Coronary artery (tissue), 2 donors: Measurements from ENCODE around the gene SLC5A11.
"Not testable (repeated sequence)": the region's sequence is repeated elsewhere in the genome, so short reads cannot be mapped to it uniquely, and the experiment has no call there.

ENCODE experiments used
- DNase-seq: peaks from one replicate; pipeline ENCODE4 v3.0.0-alpha.2; 2017; ENCODE audit warnings: low spot score
- H3K27ac ChIP-seq, 2 donors: fragments of 200-600 bp; sonication (generic); one replicate each; pipeline ENCODE4 v1.5.1; 2016 to 2019
- H3K4me3 ChIP-seq: fragments of 200-600 bp; sonication (generic); 2 replicates; pipeline ENCODE4 v1.5.1; 2016; ENCODE audit warnings: mild to moderate bottlenecking, moderate library complexity
- TF ChIP-seq, protein P1 (sequence below): fragments of 200-600 bp; sonication (generic); IDR thresholded peaks from one replicate; pipeline ENCODE4 v1.5.1; 2019; ENCODE audit warnings: antibody characterized with exemption

The SLC5A11 gene

DNA sequence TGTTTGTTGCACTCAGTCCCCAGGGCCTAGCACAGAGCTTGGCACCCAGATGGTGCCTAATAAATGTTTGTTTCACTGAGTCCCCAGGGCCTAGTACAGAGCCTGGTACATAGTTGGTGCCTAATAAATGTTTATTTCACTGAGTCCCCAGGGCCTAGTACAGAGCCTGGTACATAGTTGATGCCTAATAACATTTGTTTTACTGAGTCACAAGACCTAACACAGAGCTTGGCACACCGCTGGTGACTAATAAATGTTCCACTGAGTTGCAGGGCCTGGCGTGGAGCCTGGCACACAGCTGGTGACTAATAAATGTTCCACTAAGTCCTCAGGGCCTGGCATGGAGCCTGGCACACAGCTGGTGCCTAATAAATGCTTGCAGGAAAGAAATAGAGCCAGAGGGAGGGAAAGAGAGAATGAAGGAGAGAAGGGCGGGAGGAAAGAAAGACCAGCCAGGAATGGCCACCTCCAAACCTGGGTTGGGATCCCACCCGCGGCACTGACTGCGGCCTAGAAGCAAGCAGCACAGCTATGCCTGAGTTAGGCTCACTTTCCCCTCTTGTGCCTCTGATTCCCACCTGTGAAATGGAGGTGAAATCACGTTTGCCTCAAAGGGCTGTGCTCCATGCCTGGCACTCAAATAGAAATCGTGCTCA lies 7.5 kb downstream of the SLC5A11 start:
- Histone ChIP-seq H3K27ac (no peak overlapping the region), H3K4me3 (no peak overlapping the region)
- DNase-seq = no peak
- TF ChIP-seq, protein P1, sequence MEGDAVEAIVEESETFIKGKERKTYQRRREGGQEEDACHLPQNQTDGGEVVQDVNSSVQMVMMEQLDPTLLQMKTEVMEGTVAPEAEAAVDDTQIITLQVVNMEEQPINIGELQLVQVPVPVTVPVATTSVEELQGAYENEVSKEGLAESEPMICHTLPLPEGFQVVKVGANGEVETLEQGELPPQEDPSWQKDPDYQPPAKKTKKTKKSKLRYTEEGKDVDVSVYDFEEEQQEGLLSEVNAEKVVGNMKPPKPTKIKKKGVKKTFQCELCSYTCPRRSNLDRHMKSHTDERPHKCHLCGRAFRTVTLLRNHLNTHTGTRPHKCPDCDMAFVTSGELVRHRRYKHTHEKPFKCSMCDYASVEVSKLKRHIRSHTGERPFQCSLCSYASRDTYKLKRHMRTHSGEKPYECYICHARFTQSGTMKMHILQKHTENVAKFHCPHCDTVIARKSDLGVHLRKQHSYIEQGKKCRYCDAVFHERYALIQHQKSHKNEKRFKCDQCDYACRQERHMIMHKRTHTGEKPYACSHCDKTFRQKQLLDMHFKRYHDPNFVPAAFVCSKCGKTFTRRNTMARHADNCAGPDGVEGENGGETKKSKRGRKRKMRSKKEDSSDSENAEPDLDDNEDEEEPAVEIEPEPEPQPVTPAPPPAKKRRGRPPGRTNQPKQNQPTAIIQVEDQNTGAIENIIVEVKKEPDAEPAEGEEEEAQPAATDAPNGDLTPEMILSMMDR = no peak

DNA sequence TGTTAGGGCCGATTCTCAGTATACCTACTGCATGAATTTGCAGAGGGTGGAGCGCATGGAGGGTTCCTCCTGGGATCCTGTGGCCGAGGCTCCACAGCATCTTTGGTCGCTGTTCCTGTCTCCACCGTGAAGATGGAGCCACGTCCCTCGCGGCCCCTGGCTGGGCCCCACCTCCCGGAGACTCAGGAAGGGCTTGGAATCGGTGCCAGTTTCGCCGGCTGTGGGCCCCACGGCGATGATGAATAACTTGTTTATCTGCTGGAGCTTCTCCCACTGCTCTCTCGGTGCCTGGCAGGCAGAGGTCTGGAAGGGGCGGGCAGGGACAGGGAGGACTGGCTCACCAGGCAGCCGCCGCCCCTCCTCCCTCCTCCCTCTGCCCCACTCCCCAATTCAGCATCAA lies 8.1 kb downstream of the SLC5A11 start:
- TF ChIP-seq, protein P1 = no peak
- H3K4me3 ChIP-seq = peak overlapping the region; percentile 1
- no peak for DNase-seq
- no peak overlapping the region for H3K27ac ChIP-seq

DNA sequence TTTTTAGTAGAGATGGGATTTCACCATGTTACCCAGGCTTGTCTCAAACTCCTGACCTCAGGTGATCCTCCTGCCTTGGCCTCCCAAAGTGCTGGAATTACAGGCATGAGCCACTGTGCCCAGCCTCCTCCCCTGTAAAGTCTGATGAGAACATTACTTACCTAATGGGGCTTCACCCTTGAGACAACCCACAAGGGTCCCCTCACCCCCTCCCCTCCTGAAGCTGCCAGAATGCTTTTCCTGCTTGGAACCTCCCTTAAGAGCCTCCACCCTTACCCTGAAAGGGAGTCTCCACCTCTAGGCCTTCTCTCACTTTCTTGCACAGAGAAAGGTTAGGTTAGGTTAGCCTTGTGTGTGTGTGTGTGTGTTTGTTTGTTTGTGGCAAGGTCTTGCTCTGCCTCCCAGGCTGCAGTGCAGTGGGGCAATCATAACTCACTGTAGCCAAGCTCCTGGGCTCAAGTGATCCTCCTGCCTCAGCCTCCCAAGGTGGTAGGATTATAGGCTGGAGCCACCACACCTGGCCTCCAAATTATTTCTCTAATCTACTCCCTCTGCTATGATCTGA lies 8.9 kb downstream of the SLC5A11 start:
- no peak overlapping the region for H3K4me3 ChIP-seq
- TF ChIP-seq, protein P1 = no peak
- no peak overlapping the region for H3K27ac ChIP-seq
- no peak for DNase-seq

DNA sequence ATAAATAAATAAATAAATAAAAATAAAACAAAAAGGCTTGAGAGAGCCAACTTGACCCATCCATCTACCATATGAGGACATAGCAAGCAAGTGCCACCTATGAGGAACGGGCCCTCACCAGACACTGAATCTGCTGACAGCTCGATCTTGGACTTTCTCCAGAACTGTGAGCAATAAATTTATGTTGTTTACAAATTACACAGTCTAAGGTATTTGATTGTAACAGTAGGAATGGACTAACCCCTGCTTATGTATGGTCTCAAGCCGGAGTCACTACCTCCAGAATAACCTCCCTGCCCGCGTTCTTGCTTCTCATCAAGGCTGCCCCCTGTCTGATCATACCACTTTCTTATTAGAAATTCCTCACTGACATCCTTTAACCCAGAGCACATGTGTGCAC lies 9.9 kb downstream of the SLC5A11 start:
- no peak for DNase-seq
- Histone ChIP-seq H3K4me3 (no peak overlapping the region), H3K27ac (no peak overlapping the region)
- TF ChIP-seq, protein P1 = no peak

DNA sequence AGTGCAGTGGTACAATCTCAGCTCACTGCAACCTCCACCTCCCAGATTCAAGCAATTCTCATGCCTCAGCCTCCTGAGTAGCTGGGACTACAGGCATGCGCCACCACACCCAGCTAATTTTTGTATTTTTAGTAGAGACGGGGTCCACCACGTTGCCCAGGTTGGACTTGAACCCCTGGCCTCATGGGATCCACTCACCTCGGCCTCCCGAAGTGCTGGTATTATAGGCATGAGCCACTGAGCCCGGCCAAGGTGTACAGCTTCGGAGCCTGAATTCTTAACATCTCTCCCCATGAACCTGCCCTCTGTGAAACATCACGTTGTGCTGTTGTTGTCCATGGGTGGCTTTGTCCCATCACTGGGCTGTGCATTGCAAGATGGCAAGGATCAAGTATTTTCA lies 11.1 kb downstream of the SLC5A11 start:
- H3K4me3 ChIP-seq, DNase-seq, H3K27ac ChIP-seq: not testable (repeated sequence)

DNA sequence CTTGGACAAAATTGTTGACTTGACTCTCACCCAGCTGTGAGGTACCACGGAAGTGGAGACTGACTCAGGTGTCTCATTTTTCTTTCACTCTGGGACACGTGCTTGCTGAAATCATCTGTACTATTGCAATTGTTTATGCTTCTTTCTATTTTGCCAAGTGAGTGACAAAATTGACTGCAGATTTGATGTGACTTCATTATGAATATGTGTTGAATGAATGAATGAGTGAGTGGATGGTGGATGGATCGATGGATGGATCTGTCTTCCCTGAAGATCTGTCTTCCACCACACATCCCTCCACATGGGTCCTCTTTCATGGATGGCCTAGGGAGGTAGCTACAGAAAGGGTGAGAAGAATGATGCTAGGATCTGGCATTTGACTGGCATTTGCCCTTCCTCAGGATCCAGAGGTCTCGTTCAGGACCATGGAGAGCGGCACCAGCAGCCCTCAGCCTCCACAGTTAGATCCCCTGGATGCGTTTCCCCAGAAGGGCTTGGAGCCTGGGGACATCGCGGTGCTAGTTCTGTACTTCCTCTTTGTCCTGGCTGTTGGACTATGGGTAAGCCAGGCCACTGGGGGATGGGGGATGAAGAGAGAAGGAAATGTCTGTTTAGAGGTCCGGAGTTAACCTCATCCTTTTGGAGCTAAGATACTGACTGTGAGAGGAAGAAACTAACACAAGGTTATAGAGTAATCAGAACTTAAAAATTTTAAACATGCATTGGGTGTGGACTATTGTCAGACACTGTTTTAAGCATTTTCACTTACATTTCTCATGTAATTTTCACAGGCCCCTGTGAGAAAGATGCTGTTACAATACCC lies 12.7 kb downstream of the SLC5A11 start:
- H3K27ac ChIP-seq = no peak overlapping the region
- no peak for DNase-seq
- H3K4me3 ChIP-seq = no peak overlapping the region
- TF ChIP-seq, protein P1 = no peak

DNA sequence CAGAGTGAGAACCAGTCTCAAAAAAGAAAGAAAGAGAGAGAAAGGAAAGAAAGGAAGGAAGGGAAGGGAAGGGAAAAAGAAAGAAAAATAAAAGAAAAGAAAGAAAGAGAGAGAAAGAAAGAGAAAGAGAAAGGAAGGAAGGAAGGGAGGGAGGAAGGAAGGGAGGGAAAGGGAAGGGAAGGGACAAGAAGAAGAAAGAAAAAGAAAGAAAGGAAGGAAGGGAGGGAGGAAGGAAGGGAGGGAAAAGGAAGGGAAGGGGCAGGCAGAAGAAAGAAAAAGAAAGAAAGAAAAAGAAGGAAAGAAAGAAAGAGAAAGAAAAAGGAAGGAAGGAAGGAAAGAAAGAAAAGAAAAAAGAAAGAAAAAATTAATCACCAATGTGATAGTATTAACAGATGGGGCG lies 15.7 kb downstream of the SLC5A11 start:
- Histone ChIP-seq H3K4me3 (no peak overlapping the region), H3K27ac (no peak overlapping the region)
- TF ChIP-seq, protein P1 = no peak
- no peak for DNase-seq
